ENCODE results near the gene ENPP7. TPM values are rescaled to one million over a fixed set of nuclear protein-coding genes. Genes with fewer than 3 reads are reported as not detected.
"Not testable (repeated sequence)": the region's sequence is repeated elsewhere in the genome, so short reads cannot be mapped to it uniquely, and the experiment has no call there.

Gene ENPP7
- total RNA-seq, 1 donor from 2014 or later = not detected

GRCh38 chr17:79750650-79751545 is 20.2 kb downstream of the ENPP7 start:
- TF ChIP-seq, protein P1, sequence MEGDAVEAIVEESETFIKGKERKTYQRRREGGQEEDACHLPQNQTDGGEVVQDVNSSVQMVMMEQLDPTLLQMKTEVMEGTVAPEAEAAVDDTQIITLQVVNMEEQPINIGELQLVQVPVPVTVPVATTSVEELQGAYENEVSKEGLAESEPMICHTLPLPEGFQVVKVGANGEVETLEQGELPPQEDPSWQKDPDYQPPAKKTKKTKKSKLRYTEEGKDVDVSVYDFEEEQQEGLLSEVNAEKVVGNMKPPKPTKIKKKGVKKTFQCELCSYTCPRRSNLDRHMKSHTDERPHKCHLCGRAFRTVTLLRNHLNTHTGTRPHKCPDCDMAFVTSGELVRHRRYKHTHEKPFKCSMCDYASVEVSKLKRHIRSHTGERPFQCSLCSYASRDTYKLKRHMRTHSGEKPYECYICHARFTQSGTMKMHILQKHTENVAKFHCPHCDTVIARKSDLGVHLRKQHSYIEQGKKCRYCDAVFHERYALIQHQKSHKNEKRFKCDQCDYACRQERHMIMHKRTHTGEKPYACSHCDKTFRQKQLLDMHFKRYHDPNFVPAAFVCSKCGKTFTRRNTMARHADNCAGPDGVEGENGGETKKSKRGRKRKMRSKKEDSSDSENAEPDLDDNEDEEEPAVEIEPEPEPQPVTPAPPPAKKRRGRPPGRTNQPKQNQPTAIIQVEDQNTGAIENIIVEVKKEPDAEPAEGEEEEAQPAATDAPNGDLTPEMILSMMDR (IDR thresholded peaks at IDR 0.05; ENCODE audit: insufficient read depth, low read length, poor library complexity, severe bottlenecking) = no peak
- H3K36me3 ChIP-seq (ENCODE audit: control insufficient read depth, insufficient read depth, low read length) = no peaks in the 10 kb centered on the region

DNA sequence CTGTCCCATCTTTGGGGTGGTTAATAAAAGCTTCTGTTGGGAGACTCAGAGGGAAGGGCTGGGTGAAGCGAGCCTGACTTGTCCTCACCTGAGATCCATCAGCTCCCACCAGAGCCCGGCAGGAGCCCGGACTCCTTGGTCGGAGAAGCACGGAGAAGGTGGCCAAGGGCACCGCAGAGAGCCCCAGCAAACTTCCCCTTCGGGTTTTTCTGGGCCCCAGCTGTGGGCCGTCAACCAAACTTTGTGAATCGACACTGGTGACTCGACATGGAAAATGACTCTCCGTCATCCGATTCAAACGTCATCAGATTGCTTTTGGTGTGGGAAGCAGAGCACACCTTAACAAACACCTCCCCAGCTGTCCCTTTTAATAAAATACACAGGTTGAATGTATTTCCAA is 21.4 kb downstream of the ENPP7 start:
- Histone ChIP-seq H3K36me3 (ENCODE audit: control insufficient read depth, insufficient read depth, low read length) (no peaks in the 10 kb centered on the region), H3K4me3 (ENCODE audit: low read depth, low read length) (no peak overlapping the region), H3K27me3 (ENCODE audit: control insufficient read depth, insufficient read depth, low read length) (peaks cover 27% of the 10 kb centered on the region)
- no peak for DNase-seq (ENCODE audit: low read depth)
- TF ChIP-seq, protein P1 (IDR thresholded peaks at IDR 0.05; ENCODE audit: insufficient read depth, low read length, poor library complexity, severe bottlenecking) = no peak

More at GRCh38 chr17:79750650-79751545, 20.2 kb downstream of the ENPP7 start:
- no peak for DNase-seq (ENCODE audit: low read depth)
- Histone ChIP-seq H3K4me3 (ENCODE audit: low read depth, low read length) (no peak overlapping the region), H3K27me3 (ENCODE audit: control insufficient read depth, insufficient read depth, low read length) (peaks cover 34% of the 10 kb centered on the region)

DNA sequence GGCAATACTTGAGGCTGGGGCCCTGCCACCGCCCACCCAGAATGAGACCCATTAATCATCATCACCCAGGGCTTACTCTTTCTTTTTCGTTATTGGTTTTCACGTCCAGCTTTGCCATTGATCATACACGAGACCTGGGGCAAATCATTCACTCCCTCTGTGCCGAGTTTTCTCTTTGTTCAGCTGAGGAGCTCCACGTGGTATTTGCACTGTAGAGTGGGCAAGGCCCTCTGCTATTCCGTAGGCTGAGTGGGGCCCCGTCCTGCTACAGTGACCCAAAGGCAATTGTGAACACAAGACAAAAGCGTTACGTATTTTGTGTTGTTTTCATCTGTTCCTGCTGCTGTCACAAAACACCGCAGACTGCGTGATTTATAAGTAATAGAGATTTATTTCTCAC is 23.6 kb downstream of the ENPP7 start:
- no peak for DNase-seq (ENCODE audit: low read depth)
- no peak overlapping the region for H3K4me3 ChIP-seq (ENCODE audit: low read depth, low read length)
- peaks cover 12% of the 10 kb centered on the region for H3K27me3 ChIP-seq (ENCODE audit: control insufficient read depth, insufficient read depth, low read length)
- no peaks in the 10 kb centered on the region for H3K36me3 ChIP-seq (ENCODE audit: control insufficient read depth, insufficient read depth, low read length)
- TF ChIP-seq, protein P1 (IDR thresholded peaks at IDR 0.05; ENCODE audit: insufficient read depth, low read length, poor library complexity, severe bottlenecking) = no peak

GRCh38 chr17:79754903-79755302 is 24.2 kb downstream of the ENPP7 start:
- H3K27me3 ChIP-seq (ENCODE audit: control insufficient read depth, insufficient read depth, low read length) = peaks cover 12% of the 10 kb centered on the region
- H3K36me3 ChIP-seq (ENCODE audit: control insufficient read depth, insufficient read depth, low read length); H3K4me3 ChIP-seq (ENCODE audit: low read depth, low read length); DNase-seq (ENCODE audit: low read depth): not testable (repeated sequence)

DNA sequence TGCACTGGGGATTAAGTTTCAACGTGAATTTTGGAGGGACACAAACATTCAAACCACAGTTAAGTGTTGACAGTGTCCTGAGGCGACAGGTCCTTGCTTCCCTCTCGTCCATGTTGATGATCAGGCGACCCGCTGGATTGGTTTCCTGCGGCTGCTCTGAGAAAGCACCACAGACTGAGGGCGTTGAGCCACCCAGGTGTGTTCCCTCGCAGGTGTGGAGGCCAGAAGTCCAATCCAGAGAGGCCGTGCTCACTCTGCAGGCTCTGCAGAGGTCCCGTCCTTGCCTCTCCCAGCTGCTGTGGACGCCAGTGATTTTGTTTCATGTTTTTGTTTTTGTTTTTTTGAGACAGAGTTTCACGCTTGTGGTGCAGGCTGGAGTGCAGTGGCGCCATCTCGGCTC is 24.8 kb downstream of the ENPP7 start:
- no peak for DNase-seq (ENCODE audit: low read depth)
- Histone ChIP-seq H3K36me3 (ENCODE audit: control insufficient read depth, insufficient read depth, low read length) (no peaks in the 10 kb centered on the region), H3K4me3 (ENCODE audit: low read depth, low read length) (no peak overlapping the region), H3K27me3 (ENCODE audit: control insufficient read depth, insufficient read depth, low read length) (peaks cover 12% of the 10 kb centered on the region)
- TF ChIP-seq, protein P1 (IDR thresholded peaks at IDR 0.05; ENCODE audit: insufficient read depth, low read length, poor library complexity, severe bottlenecking) = no peak

DNA sequence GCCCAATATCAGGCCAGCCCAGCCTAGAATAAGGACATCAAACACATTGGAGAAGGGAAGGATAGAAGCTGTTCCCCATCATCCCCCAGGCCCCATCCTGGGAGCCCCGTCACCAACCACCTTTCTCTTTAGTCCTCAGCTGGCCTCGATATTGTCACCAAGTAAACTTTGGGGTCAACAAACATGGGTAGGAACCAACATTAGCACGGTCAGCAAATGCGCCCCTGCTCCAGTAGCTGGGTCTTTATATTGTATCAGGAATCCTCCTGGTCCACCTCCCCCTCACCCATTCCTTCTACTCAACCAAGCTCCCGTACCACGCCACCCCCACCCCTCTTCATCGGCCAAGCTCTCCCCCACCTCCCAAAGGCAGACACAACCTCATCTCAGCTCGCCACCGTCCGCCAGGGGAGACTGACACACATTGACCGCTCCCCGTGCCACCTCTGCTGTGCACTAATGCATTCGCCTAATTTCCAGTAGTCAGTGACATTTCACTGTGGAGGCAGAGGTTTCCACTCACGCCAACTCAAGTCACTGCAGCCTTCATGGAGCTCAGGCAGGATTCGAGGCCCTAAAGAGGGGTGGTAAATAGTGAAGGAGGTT is 26.5 kb downstream of the ENPP7 start:
- Histone ChIP-seq H3K4me3 (ENCODE audit: low read depth, low read length) (no peak overlapping the region), H3K27me3 (ENCODE audit: control insufficient read depth, insufficient read depth, low read length) (peaks cover 9% of the 10 kb centered on the region), H3K36me3 (ENCODE audit: control insufficient read depth, insufficient read depth, low read length) (no peaks in the 10 kb centered on the region)
- TF ChIP-seq, protein P1 (IDR thresholded peaks at IDR 0.05; ENCODE audit: insufficient read depth, low read length, poor library complexity, severe bottlenecking) = no peak
- DNase-seq (ENCODE audit: low read depth) = no peak
